WTC11 (cell line): ENCODE data around the gene LDLRAD4. TPM values are rescaled to one million over a fixed set of nuclear protein-coding genes. Genes with fewer than 3 reads are reported as not detected.

ENCODE experiments used
- ATAC-seq: fragments of 200-7000 bp; cut with Tn5 transposase; 2 replicates; pipeline ENCODE4 v1.10.0; 2021; ENCODE audit warnings: mild to moderate bottlenecking, moderate library complexity
- CTCF ChIA-PET: fragments of 300-600 bp; sonication (Branson Sonifier 250); formaldehyde crosslinking; loops from one replicate; lab custom pipeline; 2021; ENCODE audit warnings: antibody characterized with exemption; lab: Charles Lee
- POLR2A ChIA-PET: fragments of 350-600 bp; sonication (Branson Sonifier 250); formaldehyde crosslinking; loops from one replicate; lab custom pipeline; 2021; ENCODE audit warnings: antibody characterized with exemption; lab: Charles Lee
- DNase-seq: peaks from one replicate; pipeline ENCODE4 v3.0.0; 2021; ENCODE audit warnings: low spot score
- H3K27ac Mint-ChIP-seq: 2 replicates; pipeline ENCODE4 v1.8.0; 2021; ENCODE audit warnings: mixed read lengths
- H3K27me3 Mint-ChIP-seq: 2 replicates; pipeline ENCODE4 v1.8.0; 2021; ENCODE audit warnings: low read depth, mild to moderate bottlenecking, moderate library complexity, mixed read lengths
- H3K36me3 Mint-ChIP-seq: 2 replicates; pipeline ENCODE4 v1.8.0; 2021; ENCODE audit warnings: mixed read lengths
- H3K4me1 Mint-ChIP-seq: 2 replicates; pipeline ENCODE4 v1.8.0; 2022; ENCODE audit warnings: mixed read lengths
- H3K4me3 Mint-ChIP-seq: 2 replicates; pipeline ENCODE4 v1.8.0; 2021; ENCODE audit warnings: mild to moderate bottlenecking, moderate library complexity, mixed read lengths
- H3K9me3 Mint-ChIP-seq: 2 replicates; pipeline ENCODE4 v1.8.0; 2021; ENCODE audit warnings: mixed read lengths
- ATF1 ChIP-seq: sonication (generic); formaldehyde crosslinking; IDR thresholded peaks from 2 replicates; pipeline ENCODE4 v1.8.1; 2023; ENCODE audit warnings: mild to moderate bottlenecking, moderate library complexity, missing genetic modification reagents
- CBFB ChIP-seq: sonication (generic); formaldehyde crosslinking; IDR thresholded peaks from 2 replicates; pipeline ENCODE4 v1.8.1; 2022; ENCODE audit warnings: mild to moderate bottlenecking, low read depth, missing genetic modification reagents
- EMX1 ChIP-seq: fragments of 250-450 bp; sonication (Bioruptor Pico); IDR thresholded peaks from 2 replicates; pipeline ENCODE4 v1.8.0; 2021; ENCODE audit warnings: mild to moderate bottlenecking
- ETV6 ChIP-seq: sonication (generic); formaldehyde crosslinking; IDR thresholded peaks from 2 replicates; pipeline ENCODE4 v1.8.1; 2022; ENCODE audit warnings: mild to moderate bottlenecking, missing genetic modification reagents
- FOXK1 ChIP-seq: sonication (generic); formaldehyde crosslinking; IDR thresholded peaks from 2 replicates; pipeline ENCODE4 v1.8.0; 2022; ENCODE audit warnings: mild to moderate bottlenecking, moderate library complexity, missing genetic modification reagents
- GTF2I ChIP-seq: fragments of 250-450 bp; sonication (Bioruptor Pico); conservative IDR thresholded peaks from 2 replicates; pipeline ENCODE4 v1.4.0; 2021; ENCODE audit warnings: mild to moderate bottlenecking
- KAT7 ChIP-seq: sonication (generic); formaldehyde crosslinking; IDR thresholded peaks from 2 replicates; pipeline ENCODE4 v1.8.1; 2023; ENCODE audit warnings: missing genetic modification reagents, mild to moderate bottlenecking, borderline replicate concordance
- OVOL2 ChIP-seq: fragments of 250-450 bp; sonication (Bioruptor Pico); IDR thresholded peaks from 2 replicates; pipeline ENCODE4 v1.9.0; 2021; ENCODE audit warnings: mild to moderate bottlenecking, borderline replicate concordance
- RELA ChIP-seq: sonication (generic); formaldehyde crosslinking; IDR thresholded peaks from 2 replicates; pipeline ENCODE4 v1.8.1; 2022; ENCODE audit warnings: missing genetic modification reagents, mild to moderate bottlenecking, borderline replicate concordance
- ZNF121 ChIP-seq: sonication (generic); formaldehyde crosslinking; IDR thresholded peaks from 2 replicates; pipeline ENCODE4 v1.8.0; 2023; ENCODE audit warnings: missing genetic modification reagents
- total RNA-seq: library from RNA; stranded (reverse); gene quantifications from 3 replicates; pipeline ENCODE4 v1.2.3, GENCODE V29; 2021
- TF ChIP-seq, protein P1 (sequence below): sonication (generic); formaldehyde crosslinking; IDR thresholded peaks from 2 replicates; pipeline ENCODE4 v1.8.1; 2023; ENCODE audit warnings: mild to moderate bottlenecking, missing genetic modification reagents
- TF ChIP-seq, protein P2 (sequence below): sonication (generic); formaldehyde crosslinking; IDR thresholded peaks from 2 replicates; pipeline ENCODE4 v1.8.1; 2023; ENCODE audit warnings: mild to moderate bottlenecking, missing genetic modification reagents, borderline replicate concordance
- TF ChIP-seq, protein P3 (sequence below): fragments of 250-450 bp; sonication (Bioruptor Pico); IDR thresholded peaks from 2 replicates; pipeline ENCODE4 v1.9.0; 2021; ENCODE audit warnings: mild to moderate bottlenecking
- TF ChIP-seq, protein P4 (sequence below): sonication (generic); formaldehyde crosslinking; IDR thresholded peaks from 2 replicates; pipeline ENCODE4 v1.8.1; 2022; ENCODE audit warnings: missing genetic modification reagents, borderline replicate concordance
- TF ChIP-seq, protein P5 (sequence below): sonication (generic); formaldehyde crosslinking; IDR thresholded peaks from 2 replicates; pipeline ENCODE4 v1.8.0; 2023; ENCODE audit warnings: missing genetic modification reagents, mild to moderate bottlenecking, borderline replicate concordance
- TF ChIP-seq, protein P6 (sequence below): sonication (generic); formaldehyde crosslinking; IDR thresholded peaks from 2 replicates; pipeline ENCODE4 v1.8.1; 2023; ENCODE audit warnings: mild to moderate bottlenecking, moderate library complexity, missing genetic modification reagents
- TF ChIP-seq, protein P7 (sequence below): fragments of 250-450 bp; sonication (Bioruptor Pico); IDR thresholded peaks from 2 replicates; pipeline ENCODE4 v1.9.0; 2021; ENCODE audit warnings: moderate library complexity, mild to moderate bottlenecking, inconsistent platforms, borderline replicate concordance
- TF ChIP-seq, protein P8 (sequence below): fragments of 250-450 bp; sonication (Bioruptor Pico); IDR thresholded peaks from 2 replicates; pipeline ENCODE4 v2.1.2; 2022; ENCODE audit warnings: mild to moderate bottlenecking, moderate library complexity

The LDLRAD4 gene
- total RNA-seq, 1 experiment from 2014 or later: 6.2 TPM

DNA sequence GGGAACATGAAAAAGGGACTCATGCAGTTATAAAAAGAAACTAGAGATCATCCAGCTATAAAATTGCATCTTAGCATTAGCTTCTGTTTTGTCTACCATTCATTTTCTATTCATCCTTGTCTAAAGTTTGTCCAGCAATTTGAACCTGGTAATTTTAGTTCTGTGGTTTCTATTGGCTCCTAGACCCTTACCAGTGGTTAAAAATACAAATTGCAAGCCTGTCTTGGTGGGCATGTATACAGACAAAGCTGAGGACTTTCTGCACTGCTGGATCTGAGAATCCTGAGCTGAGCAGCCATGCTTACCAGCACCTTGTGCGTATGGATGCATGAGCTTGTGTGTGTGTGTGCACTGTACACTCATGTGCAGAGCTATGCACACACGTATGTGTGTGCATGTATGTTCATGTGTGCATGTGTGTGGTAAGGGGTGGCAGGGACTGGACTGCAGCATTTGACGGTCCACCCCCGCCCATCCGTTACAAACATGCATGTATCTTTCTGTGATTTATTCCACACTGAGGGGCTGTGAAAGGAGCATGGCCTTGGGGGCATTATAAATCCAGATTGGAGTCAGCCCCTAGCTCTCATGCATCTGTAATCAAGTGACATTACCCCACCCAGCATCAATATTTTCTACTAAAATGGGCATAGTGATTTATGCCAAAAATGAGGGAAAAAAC lies 363.1 kb downstream of the LDLRAD4 start:
- Mint-ChIP-seq H3K9me3 (no peaks in the 10 kb centered on the region), H3K27ac (no peak overlapping the region), H3K27me3 (no peaks in the 10 kb centered on the region), H3K4me1 (no peaks in the 10 kb centered on the region), H3K4me3 (no peak overlapping the region), H3K36me3 (no peaks in the 10 kb centered on the region)
- ChIA-PET POLR2A (no interaction called here), CTCF (no interaction called here)
- ATAC-seq (no peak), DNase-seq (no peak)
- TF ChIP-seq, protein P1, sequence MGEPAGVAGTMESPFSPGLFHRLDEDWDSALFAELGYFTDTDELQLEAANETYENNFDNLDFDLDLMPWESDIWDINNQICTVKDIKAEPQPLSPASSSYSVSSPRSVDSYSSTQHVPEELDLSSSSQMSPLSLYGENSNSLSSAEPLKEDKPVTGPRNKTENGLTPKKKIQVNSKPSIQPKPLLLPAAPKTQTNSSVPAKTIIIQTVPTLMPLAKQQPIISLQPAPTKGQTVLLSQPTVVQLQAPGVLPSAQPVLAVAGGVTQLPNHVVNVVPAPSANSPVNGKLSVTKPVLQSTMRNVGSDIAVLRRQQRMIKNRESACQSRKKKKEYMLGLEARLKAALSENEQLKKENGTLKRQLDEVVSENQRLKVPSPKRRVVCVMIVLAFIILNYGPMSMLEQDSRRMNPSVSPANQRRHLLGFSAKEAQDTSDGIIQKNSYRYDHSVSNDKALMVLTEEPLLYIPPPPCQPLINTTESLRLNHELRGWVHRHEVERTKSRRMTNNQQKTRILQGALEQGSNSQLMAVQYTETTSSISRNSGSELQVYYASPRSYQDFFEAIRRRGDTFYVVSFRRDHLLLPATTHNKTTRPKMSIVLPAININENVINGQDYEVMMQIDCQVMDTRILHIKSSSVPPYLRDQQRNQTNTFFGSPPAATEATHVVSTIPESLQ (CRISPR knock-in tag): no peak
- TF ChIP-seq GTF2I (CRISPR knock-in tag) (no peak), EMX1 (CRISPR knock-in tag) (no peak), ETV6 (CRISPR knock-in tag) (no peak), ATF1 (CRISPR knock-in tag) (no peak), OVOL2 (CRISPR knock-in tag) (no peak), ZNF121 (CRISPR knock-in tag) (no peak), RELA (no peak), KAT7 (CRISPR knock-in tag) (no peak), CBFB (CRISPR knock-in tag) (no peak), FOXK1 (no peak)
- TF ChIP-seq, protein P2, sequence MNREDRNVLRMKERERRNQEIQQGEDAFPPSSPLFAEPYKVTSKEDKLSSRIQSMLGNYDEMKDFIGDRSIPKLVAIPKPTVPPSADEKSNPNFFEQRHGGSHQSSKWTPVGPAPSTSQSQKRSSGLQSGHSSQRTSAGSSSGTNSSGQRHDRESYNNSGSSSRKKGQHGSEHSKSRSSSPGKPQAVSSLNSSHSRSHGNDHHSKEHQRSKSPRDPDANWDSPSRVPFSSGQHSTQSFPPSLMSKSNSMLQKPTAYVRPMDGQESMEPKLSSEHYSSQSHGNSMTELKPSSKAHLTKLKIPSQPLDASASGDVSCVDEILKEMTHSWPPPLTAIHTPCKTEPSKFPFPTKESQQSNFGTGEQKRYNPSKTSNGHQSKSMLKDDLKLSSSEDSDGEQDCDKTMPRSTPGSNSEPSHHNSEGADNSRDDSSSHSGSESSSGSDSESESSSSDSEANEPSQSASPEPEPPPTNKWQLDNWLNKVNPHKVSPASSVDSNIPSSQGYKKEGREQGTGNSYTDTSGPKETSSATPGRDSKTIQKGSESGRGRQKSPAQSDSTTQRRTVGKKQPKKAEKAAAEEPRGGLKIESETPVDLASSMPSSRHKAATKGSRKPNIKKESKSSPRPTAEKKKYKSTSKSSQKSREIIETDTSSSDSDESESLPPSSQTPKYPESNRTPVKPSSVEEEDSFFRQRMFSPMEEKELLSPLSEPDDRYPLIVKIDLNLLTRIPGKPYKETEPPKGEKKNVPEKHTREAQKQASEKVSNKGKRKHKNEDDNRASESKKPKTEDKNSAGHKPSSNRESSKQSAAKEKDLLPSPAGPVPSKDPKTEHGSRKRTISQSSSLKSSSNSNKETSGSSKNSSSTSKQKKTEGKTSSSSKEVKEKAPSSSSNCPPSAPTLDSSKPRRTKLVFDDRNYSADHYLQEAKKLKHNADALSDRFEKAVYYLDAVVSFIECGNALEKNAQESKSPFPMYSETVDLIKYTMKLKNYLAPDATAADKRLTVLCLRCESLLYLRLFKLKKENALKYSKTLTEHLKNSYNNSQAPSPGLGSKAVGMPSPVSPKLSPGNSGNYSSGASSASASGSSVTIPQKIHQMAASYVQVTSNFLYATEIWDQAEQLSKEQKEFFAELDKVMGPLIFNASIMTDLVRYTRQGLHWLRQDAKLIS (CRISPR knock-in tag): no peak
- TF ChIP-seq, protein P3, sequence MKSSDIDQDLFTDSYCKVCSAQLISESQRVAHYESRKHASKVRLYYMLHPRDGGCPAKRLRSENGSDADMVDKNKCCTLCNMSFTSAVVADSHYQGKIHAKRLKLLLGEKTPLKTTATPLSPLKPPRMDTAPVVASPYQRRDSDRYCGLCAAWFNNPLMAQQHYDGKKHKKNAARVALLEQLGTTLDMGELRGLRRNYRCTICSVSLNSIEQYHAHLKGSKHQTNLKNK: no peak
- TF ChIP-seq, protein P4, sequence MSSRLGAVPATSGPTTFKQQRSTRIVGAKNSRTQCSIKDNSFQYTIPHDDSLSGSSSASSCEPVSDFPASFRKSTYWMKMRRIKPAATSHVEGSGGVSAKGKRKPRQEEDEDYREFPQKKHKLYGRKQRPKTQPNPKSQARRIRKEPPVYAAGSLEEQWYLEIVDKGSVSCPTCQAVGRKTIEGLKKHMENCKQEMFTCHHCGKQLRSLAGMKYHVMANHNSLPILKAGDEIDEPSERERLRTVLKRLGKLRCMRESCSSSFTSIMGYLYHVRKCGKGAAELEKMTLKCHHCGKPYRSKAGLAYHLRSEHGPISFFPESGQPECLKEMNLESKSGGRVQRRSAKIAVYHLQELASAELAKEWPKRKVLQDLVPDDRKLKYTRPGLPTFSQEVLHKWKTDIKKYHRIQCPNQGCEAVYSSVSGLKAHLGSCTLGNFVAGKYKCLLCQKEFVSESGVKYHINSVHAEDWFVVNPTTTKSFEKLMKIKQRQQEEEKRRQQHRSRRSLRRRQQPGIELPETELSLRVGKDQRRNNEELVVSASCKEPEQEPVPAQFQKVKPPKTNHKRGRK (CRISPR knock-in tag): no peak
- TF ChIP-seq, protein P5, sequence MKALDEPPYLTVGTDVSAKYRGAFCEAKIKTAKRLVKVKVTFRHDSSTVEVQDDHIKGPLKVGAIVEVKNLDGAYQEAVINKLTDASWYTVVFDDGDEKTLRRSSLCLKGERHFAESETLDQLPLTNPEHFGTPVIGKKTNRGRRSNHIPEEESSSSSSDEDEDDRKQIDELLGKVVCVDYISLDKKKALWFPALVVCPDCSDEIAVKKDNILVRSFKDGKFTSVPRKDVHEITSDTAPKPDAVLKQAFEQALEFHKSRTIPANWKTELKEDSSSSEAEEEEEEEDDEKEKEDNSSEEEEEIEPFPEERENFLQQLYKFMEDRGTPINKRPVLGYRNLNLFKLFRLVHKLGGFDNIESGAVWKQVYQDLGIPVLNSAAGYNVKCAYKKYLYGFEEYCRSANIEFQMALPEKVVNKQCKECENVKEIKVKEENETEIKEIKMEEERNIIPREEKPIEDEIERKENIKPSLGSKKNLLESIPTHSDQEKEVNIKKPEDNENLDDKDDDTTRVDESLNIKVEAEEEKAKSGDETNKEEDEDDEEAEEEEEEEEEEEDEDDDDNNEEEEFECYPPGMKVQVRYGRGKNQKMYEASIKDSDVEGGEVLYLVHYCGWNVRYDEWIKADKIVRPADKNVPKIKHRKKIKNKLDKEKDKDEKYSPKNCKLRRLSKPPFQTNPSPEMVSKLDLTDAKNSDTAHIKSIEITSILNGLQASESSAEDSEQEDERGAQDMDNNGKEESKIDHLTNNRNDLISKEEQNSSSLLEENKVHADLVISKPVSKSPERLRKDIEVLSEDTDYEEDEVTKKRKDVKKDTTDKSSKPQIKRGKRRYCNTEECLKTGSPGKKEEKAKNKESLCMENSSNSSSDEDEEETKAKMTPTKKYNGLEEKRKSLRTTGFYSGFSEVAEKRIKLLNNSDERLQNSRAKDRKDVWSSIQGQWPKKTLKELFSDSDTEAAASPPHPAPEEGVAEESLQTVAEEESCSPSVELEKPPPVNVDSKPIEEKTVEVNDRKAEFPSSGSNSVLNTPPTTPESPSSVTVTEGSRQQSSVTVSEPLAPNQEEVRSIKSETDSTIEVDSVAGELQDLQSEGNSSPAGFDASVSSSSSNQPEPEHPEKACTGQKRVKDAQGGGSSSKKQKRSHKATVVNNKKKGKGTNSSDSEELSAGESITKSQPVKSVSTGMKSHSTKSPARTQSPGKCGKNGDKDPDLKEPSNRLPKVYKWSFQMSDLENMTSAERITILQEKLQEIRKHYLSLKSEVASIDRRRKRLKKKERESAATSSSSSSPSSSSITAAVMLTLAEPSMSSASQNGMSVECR (CRISPR knock-in tag): no peak
- TF ChIP-seq, protein P6, sequence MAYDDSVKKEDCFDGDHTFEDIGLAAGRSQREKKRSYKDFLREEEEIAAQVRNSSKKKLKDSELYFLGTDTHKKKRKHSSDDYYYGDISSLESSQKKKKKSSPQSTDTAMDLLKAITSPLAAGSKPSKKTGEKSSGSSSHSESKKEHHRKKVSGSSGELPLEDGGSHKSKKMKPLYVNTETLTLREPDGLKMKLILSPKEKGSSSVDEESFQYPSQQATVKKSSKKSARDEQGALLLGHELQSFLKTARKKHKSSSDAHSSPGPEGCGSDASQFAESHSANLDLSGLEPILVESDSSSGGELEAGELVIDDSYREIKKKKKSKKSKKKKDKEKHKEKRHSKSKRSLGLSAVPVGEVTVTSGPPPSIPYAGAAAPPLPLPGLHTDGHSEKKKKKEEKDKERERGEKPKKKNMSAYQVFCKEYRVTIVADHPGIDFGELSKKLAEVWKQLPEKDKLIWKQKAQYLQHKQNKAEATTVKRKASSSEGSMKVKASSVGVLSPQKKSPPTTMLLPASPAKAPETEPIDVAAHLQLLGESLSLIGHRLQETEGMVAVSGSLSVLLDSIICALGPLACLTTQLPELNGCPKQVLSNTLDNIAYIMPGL (CRISPR knock-in tag): no peak
- TF ChIP-seq, protein P7, sequence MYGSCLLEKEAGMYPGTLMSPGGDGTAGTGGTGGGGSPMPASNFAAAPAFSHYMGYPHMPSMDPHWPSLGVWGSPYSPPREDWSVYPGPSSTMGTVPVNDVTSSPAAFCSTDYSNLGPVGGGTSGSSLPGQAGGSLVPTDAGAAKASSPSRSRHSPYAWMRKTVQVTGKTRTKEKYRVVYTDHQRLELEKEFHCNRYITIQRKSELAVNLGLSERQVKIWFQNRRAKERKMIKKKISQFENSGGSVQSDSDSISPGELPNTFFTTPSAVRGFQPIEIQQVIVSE (CRISPR knock-in tag): no peak
- TF ChIP-seq, protein P8, sequence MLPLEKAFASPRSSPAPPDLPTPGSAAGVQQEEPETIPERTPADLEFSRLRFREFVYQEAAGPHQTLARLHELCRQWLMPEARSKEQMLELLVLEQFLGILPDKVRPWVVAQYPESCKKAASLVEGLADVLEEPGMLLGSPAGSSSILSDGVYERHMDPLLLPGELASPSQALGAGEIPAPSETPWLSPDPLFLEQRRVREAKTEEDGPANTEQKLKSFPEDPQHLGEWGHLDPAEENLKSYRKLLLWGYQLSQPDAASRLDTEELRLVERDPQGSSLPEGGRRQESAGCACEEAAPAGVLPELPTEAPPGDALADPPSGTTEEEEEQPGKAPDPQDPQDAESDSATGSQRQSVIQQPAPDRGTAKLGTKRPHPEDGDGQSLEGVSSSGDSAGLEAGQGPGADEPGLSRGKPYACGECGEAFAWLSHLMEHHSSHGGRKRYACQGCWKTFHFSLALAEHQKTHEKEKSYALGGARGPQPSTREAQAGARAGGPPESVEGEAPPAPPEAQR (CRISPR knock-in tag): no peak
